Trophoblast cell (in vitro differentiated cells and primary cell): ENCODE measurements around the gene TMEM141.
"Not testable (repeated sequence)": the region's sequence is repeated elsewhere in the genome, so short reads cannot be mapped to it uniquely, and the experiment has no call there.

Source experiments
- DNase-seq, 2 donors: peaks; one replicate each; pipeline ENCODE4 v3.0.0-alpha.2; 2016
- H2AFZ ChIP-seq: 2 replicates; pipeline ENCODE4 v1.6.1; 2013; ENCODE audit warnings: low read length, moderate library complexity, mild to moderate bottlenecking; ENCODE audit not compliant: insufficient read depth, poor library complexity
- H2AK5ac ChIP-seq: 2 replicates; pipeline ENCODE4 v1.6.1; 2013; ENCODE audit warnings: mild to moderate bottlenecking, low read length
- H2BK120ac ChIP-seq: 2 replicates; pipeline ENCODE4 v1.6.1; 2013; ENCODE audit warnings: low read length, mild to moderate bottlenecking, moderate library complexity; ENCODE audit not compliant: insufficient read depth, poor library complexity
- H2BK12ac ChIP-seq: 2 replicates; pipeline ENCODE4 v1.6.1; 2013; ENCODE audit warnings: mild to moderate bottlenecking, low read length, moderate library complexity
- H2BK5ac ChIP-seq: 2 replicates; pipeline ENCODE4 v1.6.1; 2013; ENCODE audit warnings: low read length, low read depth, moderate library complexity, mild to moderate bottlenecking; ENCODE audit not compliant: poor library complexity
- H3K14ac ChIP-seq: 2 replicates; pipeline ENCODE4 v1.6.1; 2013; ENCODE audit warnings: mild to moderate bottlenecking, low read length
- H3K18ac ChIP-seq: 2 replicates; pipeline ENCODE4 v1.6.1; 2013; ENCODE audit warnings: mild to moderate bottlenecking, low read length
- H3K23ac ChIP-seq: 2 replicates; pipeline ENCODE4 v1.6.1; 2013; ENCODE audit warnings: low read length
- H3K27ac ChIP-seq: 2 replicates; pipeline ENCODE4 v1.5.1; 2013; ENCODE audit warnings: low read depth, mild to moderate bottlenecking, inconsistent platforms, low read length, moderate library complexity
- H3K27me3 ChIP-seq: 2 replicates; pipeline ENCODE4 v1.6.1; 2013; ENCODE audit warnings: inconsistent platforms, mild to moderate bottlenecking, low read length, moderate library complexity; ENCODE audit not compliant: insufficient read depth
- H3K36me3 ChIP-seq, 2 experiments: 1 replicate in 1 of 2; 2 replicates in 1 of 2; pipeline ENCODE4 v1.6.1; 2013; ENCODE audit warnings: low read length in 2 of 2, mild to moderate bottlenecking in 2 of 2, moderate library complexity in 1 of 2; ENCODE audit not compliant: insufficient read depth in 2 of 2, control insufficient read depth in 1 of 2
- H3K4ac ChIP-seq: 2 replicates; pipeline ENCODE4 v1.6.1; 2013; ENCODE audit warnings: low read depth, mild to moderate bottlenecking, low read length, moderate library complexity
- H3K4me1 ChIP-seq, 2 experiments: 1 replicate in 1 of 2; 2 replicates in 1 of 2; pipeline ENCODE4 v1.6.1; 2013; ENCODE audit warnings: low read length in 2 of 2, mild to moderate bottlenecking in 2 of 2, moderate library complexity in 1 of 2; ENCODE audit not compliant: insufficient read depth in 2 of 2, control insufficient read depth in 1 of 2
- H3K4me2 ChIP-seq: 2 replicates; pipeline ENCODE4 v1.6.1; 2013; ENCODE audit warnings: inconsistent platforms, mild to moderate bottlenecking, low read length, moderate library complexity
- H3K4me3 ChIP-seq: 2 replicates; pipeline ENCODE4 v1.5.1; 2013; ENCODE audit warnings: mild to moderate bottlenecking, low read depth, low read length, inconsistent platforms
- H3K79me1 ChIP-seq: one replicate; pipeline ENCODE4 v1.6.1; 2013; ENCODE audit warnings: low read length
- H3K79me2 ChIP-seq: 2 replicates; pipeline ENCODE4 v1.6.1; 2013; ENCODE audit warnings: low read length, mild to moderate bottlenecking; ENCODE audit not compliant: control insufficient read depth, insufficient read depth, poor library complexity
- H3K9ac ChIP-seq: 2 replicates; pipeline ENCODE4 v1.6.1; 2013; ENCODE audit warnings: mild to moderate bottlenecking, low read length
- H3K9me3 ChIP-seq: 2 replicates; pipeline ENCODE4 v1.6.1; 2013; ENCODE audit warnings: low read depth, mild to moderate bottlenecking, control low read depth, inconsistent platforms, low read length; ENCODE audit not compliant: insufficient read depth
- H4K12ac ChIP-seq: 2 replicates; pipeline ENCODE4 v1.6.1; 2013; ENCODE audit warnings: low read depth, mild to moderate bottlenecking, low read length, moderate library complexity
- H4K8ac ChIP-seq: 2 replicates; pipeline ENCODE4 v1.6.1; 2013; ENCODE audit warnings: low read depth, mild to moderate bottlenecking, low read length, moderate library complexity
- H4K91ac ChIP-seq: one replicate; pipeline ENCODE4 v1.6.1; 2013; ENCODE audit warnings: low read depth, mild to moderate bottlenecking, low read length, moderate library complexity
- WGBS: extraction: QIAGEN DNeasy Blood & Tissue Kit; methylation state at CpG from one replicate; pipeline ENCODE4 v1.1.7; 2013; ENCODE audit warnings: missing lambda C conversion rate; ENCODE audit not compliant: insufficient read length, insufficient coverage; ENCODE audit errors: extremely low coverage; 5-methylcytosine and 5-hydroxymethylcytosine counted together

Gene TMEM141

GRCh38 chr9:136799854-136800657, 8.9 kb downstream of the TMEM141 start:
- peak overlapping the region; percentile 11 for H3K27ac ChIP-seq
- no peak overlapping the region for H2BK5ac ChIP-seq
- H2AK5ac ChIP-seq = no peak overlapping the region
- H3K4ac ChIP-seq = peak overlapping the region; percentile 28
- no CpG with 5 or more reads among the region's 63 CpGs for WGBS
- no peaks in the 10 kb centered on the region for H3K9me3 ChIP-seq
- H2BK120ac ChIP-seq = peak overlapping the region; percentile 25
- peaks cover 13% of the 10 kb centered on the region for H3K79me1 ChIP-seq
- no peak overlapping the region for H3K9ac ChIP-seq
- H2BK12ac ChIP-seq = peak overlapping the region; percentile 53
- peak overlapping the region; percentile 74 for H2AFZ ChIP-seq
- peak overlapping the region; percentile 46 for H3K4me3 ChIP-seq
- no peak overlapping the region for H3K18ac ChIP-seq
- H4K12ac ChIP-seq = no peak overlapping the region
- H3K79me2 ChIP-seq = peaks cover 1% of the 10 kb centered on the region
- DNase-seq = peak; percentile 80 to 84
- H3K14ac ChIP-seq = no peak overlapping the region
- peak overlapping the region; percentile 71 for H3K4me2 ChIP-seq
- no peaks in the 10 kb centered on the region for H3K27me3 ChIP-seq
- peaks cover 0 to 9% of the 10 kb centered on the region in 2 experiments for H3K36me3 ChIP-seq
- H3K4me1 ChIP-seq = peaks cover 28 to 30% of the 10 kb centered on the region in 2 experiments
- H3K23ac ChIP-seq = no peak overlapping the region
- peak overlapping the region; percentile 51 for H4K8ac ChIP-seq
- peak overlapping the region; percentile 63 for H4K91ac ChIP-seq

GRCh38 chr9:136802321-136802720, 11.2 kb downstream of the TMEM141 start:
- H3K23ac ChIP-seq = no peak overlapping the region
- H3K18ac ChIP-seq = no peak overlapping the region
- no peak overlapping the region for H2BK120ac ChIP-seq
- no peak overlapping the region for H4K12ac ChIP-seq
- H2AK5ac ChIP-seq = no peak overlapping the region
- no peak overlapping the region for H2AFZ ChIP-seq
- H3K79me1 ChIP-seq = peaks cover 12% of the 10 kb centered on the region
- no peak for DNase-seq
- no peak overlapping the region for H3K4me2 ChIP-seq
- H3K14ac ChIP-seq = no peak overlapping the region
- no peak overlapping the region for H4K91ac ChIP-seq
- no peak overlapping the region for H3K4ac ChIP-seq
- H2BK12ac ChIP-seq = no peak overlapping the region
- no CpG with 5 or more reads among the region's 6 CpGs for WGBS
- H3K27ac ChIP-seq = no peak overlapping the region
- peaks cover 26 to 27% of the 10 kb centered on the region in 2 experiments for H3K4me1 ChIP-seq
- no peak overlapping the region for H2BK5ac ChIP-seq
- H3K9ac ChIP-seq = no peak overlapping the region
- H3K27me3 ChIP-seq = no peaks in the 10 kb centered on the region
- H3K79me2 ChIP-seq = peaks cover 4% of the 10 kb centered on the region
- H4K8ac ChIP-seq = no peak overlapping the region
- no peak overlapping the region for H3K4me3 ChIP-seq
- H3K36me3 ChIP-seq = peaks cover 10 to 15% of the 10 kb centered on the region in 2 experiments
- no peaks in the 10 kb centered on the region for H3K9me3 ChIP-seq

GRCh38 chr9:136803009-136803550, 11.9 kb downstream of the TMEM141 start:
- H2BK120ac ChIP-seq, DNase-seq, H3K4me3 ChIP-seq, H3K79me2 ChIP-seq, H4K12ac ChIP-seq, H3K23ac ChIP-seq, H3K27me3 ChIP-seq, H3K4ac ChIP-seq, H4K8ac ChIP-seq, H2AFZ ChIP-seq, H3K27ac ChIP-seq, H3K4me2 ChIP-seq, H3K14ac ChIP-seq, H3K9ac ChIP-seq, H3K18ac ChIP-seq, H2BK5ac ChIP-seq, H2BK12ac ChIP-seq, H3K9me3 ChIP-seq: not testable (repeated sequence)
- H3K36me3 ChIP-seq = peaks cover 10 to 15% of the 10 kb centered on the region in 2 experiments
- WGBS = no CpG with 5 or more reads among the region's 9 CpGs
- peak overlapping the region; percentile 5 for H4K91ac ChIP-seq
- peaks cover 23 to 27% of the 10 kb centered on the region in 2 experiments for H3K4me1 ChIP-seq
- H2AK5ac ChIP-seq = peak overlapping the region; percentile 29
- peaks cover 17% of the 10 kb centered on the region for H3K79me1 ChIP-seq

- Histone ChIP-seq H3K14ac (no peak overlapping the region), H3K27me3 (no peaks in the 10 kb centered on the region), H4K12ac (no peak overlapping the region), H2BK120ac (no peak overlapping the region), H3K4me2 (no peak overlapping the region), H3K4me3 (no peak overlapping the region), H3K79me2 (peaks cover 11% of the 10 kb centered on the region), H3K36me3 (peaks cover 10 to 15% of the 10 kb centered on the region in 2 experiments), H3K23ac (no peak overlapping the region), H3K18ac (no peak overlapping the region), H2BK5ac (no peak overlapping the region), H4K91ac (peak overlapping the region; percentile 62), H3K9me3 (no peaks in the 10 kb centered on the region), H3K9ac (no peak overlapping the region), H2BK12ac (no peak overlapping the region), H2AFZ (no peak overlapping the region), H3K27ac (no peak overlapping the region), H3K79me1 (peaks cover 22% of the 10 kb centered on the region), H2AK5ac (peak overlapping the region; percentile 29), H4K8ac (no peak overlapping the region), H3K4me1 (peaks cover 23 to 27% of the 10 kb centered on the region in 2 experiments), H3K4ac (no peak overlapping the region)
- DNase-seq = no peak
- no CpG with 5 or more reads among the region's 22 CpGs for WGBS
These were observed 12.7 kb downstream of the TMEM141 start for GRCh38 chr9:136803551-136804508.
